GM04503 (cell line): ENCODE measurements around the gene CPOX.

Experiments used
- DNase-seq: peaks from one replicate; pipeline ENCODE4 v3.0.0-alpha.2; 2012; ENCODE audit warnings: low read depth

CPOX gene

DNA sequence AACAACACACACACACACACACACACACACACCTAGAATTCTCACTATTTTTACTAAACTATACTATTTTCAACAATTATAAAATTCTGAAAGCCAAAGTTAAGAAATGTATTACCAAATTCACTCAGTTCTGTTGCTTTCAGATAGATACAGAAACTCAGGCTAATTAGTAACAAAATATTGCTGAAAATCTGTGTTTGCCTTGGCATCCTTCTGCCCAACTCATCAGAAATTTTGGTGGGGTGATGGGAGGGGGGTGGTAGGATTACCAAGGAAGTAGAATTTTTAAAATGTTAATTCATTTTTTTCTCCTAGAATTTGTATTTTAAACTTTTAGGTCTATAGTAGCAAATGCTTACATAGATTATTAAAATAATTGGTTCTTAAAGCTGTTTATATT lies 2.7 kb upstream of the CPOX start:
- no peak for DNase-seq

DNA sequence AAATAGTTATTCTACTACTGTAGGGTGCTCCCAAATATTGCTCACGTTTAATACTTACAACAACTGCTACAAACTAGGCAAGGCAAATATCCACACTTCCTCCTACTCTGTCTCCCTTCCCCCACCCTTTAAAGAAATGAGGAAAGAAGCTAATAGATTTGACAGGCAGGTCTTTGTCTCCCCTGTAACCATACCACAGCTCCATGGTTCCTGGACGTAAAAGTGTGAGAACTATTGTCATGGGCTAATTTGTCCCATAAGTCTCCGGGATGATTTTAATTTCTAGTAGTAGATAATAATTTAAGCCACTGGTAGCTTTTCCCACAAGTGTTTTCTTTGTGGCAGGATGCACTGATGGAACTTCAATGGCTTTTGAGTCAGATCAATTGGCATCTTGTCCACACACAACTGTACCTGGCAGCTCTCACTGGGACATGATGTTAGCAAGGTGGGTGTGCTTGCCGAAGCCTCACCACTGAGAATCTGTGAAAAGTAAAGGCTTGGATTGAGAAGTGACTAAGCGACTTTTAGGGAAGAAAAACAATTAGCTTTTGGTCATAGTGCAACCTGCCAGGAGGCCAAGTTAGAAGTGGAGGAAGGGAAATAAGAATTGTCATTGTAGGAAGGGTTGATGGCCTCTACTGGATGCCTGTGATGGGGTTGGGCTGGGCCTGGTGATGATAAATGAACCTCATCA lies 1.4 kb upstream of the CPOX start:
- no peak for DNase-seq

DNA sequence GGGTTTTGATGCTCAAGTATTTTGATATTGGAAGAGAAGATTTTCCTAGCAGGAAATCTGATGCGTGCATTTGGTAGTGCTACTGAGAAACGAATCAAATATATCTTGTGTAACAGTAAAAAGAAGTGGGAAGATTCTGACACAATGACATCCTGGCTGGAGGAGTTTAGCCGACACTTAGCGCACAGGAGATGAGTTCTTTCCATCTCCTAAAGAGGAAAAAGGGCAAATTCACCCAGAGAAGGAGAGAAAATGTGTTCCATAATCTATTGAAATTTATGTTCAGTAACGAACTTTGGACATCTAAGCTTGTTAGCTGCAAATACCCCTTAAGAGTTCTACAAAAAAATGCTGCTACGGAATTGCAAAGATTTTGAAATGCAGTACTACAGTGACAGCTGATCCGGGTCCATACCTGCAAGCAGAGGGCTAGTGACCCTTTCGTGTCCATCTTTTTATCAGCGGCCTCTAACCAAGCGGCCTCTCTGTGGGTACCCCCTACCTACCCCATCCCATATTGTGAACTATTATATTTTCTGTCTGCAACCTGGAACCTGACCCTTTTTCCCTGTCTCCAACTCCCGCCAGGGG lies 971 bp downstream of the CPOX start:
- no peak for DNase-seq

DNA sequence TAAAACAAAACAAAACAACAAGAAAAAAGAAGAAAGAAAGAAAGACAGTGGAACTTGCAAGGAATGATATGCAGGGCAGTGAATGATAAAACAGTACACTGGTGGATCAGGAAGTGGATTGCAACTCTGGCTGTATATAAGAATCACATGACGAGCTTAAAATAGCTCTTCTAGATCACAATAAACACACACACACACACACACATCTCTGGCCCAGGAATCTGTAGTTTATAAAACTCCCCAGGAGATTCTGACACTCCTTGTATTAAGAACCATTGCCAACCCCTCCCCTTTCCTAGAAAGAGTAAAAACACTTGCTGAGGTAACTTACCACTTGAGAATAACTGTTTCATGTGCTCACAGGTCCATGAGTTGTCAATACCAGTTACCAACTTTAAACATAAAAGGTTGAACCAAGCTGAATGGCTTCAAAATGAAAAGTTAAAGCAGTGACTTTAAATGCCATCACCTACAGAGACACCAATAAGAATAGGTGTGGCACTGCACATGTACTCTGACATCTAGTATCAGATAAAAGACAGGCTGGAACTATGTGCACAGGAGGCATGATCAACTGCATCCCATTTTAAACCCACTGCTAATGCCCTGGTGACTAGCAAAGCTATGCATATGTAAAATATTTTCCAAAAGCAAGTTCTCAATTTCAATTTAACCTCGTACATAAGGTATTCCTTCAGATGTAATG lies 3.9 kb downstream of the CPOX start:
- DNase-seq, result no peak

DNA sequence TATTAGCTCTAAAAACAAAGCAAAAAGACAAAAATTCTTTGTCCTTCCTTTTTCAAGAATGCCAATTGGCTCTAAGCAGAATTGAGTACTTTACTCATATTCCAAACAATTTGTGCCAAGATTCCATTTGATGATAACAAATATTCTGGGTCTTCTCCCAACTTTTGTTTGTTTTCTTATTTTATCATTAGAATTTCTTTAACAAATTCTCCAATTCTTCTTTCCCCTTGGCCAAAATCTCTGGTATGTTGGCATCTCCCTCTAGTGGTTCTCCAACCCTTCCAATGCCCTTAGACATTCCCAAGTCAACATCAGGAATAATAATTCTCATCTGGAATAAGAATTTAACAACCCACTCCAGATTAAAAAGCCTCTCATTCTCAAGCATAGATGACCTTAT lies 5.3 kb downstream of the CPOX start:
- no peak for DNase-seq

DNA sequence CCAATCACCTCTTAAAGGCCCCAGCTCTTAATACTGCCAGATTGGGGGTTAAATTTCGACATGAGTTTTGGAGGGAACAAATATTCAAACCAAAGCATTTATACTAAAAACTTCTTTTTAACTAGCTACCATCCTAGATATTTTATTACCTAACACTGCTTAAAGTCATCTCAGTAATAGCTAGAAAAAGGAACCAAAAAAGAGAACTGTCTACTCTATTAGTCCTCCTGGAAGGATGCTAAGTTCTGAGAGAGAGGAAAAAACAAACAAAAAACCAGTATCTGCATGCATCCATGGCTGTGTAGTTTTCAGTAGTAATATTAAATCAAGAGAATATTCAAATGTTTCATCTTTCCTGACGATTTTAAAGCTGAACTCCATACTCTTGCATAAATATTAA lies 5.8 kb downstream of the CPOX start:
- no peak for DNase-seq

DNA sequence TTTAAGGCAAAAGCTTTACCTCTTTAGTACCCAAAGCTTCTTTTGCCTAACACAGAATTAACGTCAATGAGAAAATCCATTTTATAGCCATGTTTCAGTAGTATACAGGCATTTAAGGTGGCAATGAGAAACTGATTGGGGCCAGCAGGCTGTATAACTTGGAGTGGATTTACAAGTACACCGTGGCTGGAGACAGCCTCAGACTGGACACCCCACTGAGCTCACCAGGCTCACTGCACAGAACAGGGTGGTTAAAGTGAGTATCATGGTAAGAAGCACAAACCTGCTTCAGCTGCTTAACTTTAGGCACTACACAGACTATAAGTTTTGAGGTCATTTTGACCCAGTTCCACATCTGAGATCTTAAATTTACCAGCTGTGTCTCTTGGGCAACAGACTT lies 8.9 kb downstream of the CPOX start:
- no peak for DNase-seq

DNA sequence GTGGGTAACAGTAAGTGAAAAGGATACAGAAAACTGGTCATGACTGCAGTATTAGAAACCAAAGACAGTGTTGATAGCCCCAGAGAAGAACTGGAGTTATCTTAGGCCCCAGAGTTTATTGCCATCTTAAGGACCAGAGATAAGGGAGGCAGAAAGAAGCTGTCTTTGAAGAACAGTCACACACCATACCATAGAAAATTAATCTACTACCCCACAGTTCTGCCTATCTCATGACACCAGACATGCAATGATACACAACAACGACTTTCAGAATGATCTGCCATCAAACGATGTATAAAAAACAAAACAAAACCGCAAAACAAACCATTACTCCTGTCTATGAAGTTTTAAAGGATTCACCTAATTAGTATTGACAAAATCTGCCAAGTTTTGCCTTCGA lies 9.6 kb downstream of the CPOX start:
- DNase-seq, result no peak

DNA sequence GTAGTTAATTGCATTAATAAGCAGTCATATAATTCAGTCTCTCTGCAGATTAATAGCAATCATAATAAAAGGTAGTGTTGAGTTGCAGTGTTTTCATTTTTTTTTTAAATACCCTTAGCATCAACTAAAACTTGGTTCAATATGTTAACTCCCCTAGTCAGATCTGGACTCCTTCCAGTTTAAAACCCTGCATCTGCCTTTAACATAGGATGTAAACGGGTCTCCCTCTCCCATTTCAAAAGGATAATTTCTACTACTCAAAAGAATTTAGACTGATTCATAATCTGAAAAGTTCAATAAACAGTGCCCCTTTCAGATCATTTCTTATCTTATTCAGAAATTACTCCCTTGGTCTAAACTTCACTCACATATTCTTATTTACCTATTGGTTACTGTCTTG lies 11.4 kb downstream of the CPOX start:
- no peak for DNase-seq

DNA sequence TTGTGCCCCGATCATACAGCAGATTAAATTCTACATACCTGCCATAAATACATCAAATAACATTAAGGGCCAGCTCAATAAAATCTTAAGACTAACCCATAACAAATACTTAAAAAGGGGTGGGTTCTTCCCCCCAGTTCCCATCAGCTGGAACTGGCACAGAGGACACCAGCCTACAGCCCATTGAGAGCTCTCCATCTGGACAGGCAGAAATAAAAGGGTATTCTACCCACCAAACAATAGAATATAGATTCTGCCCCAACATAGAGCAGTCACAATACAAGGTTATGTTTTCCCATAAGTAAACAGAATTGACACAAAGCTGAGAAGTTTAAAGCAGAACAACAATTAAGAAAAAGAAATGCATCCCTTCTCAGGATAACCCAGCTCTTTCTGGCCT lies 11.9 kb downstream of the CPOX start:
- no peak for DNase-seq

DNA sequence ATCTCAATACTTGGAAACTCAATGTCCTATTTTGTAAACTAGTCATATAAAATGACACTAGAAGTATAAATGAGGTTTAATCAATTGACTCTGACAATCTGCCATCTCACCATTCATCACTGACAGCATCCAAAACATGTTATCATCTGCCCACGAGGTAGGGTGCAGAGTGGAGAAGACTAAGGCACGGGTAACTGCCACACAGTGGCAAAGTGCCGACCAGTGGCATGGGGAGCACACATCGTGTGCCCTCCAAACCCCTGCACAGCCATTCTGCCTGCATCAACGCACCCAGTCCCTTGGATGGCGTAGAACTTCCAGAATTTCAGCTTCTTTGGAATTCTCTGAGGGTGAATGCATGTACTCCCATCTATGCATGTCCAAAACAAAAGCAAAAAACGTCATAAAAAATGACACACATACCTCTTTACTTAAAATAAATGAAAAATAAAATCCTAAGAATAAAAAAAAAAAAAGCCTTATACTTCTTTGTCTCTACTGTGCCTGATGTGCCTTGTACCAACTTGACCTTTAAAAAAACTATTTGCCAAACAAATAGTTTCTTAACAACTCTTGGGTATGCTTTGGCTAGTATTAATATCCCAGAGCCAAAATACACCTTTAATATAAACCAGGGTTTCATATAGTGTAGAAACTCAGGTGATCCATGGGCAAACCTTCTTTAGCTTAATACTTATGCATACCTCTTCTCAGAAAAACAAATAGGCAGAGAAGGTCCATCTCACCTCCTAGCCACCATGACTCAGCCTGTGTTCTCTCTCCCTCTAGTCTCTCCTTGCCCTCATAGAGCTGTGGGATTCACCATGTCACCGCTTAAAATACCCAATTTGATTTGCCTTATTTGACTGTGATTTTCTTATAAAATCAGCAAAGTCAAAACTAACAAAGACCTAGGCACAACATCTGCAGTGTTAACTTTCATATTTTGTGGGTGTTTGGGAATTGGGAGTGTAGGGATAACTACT lies 12.7 kb downstream of the CPOX start:
- DNase-seq, result no peak

DNA sequence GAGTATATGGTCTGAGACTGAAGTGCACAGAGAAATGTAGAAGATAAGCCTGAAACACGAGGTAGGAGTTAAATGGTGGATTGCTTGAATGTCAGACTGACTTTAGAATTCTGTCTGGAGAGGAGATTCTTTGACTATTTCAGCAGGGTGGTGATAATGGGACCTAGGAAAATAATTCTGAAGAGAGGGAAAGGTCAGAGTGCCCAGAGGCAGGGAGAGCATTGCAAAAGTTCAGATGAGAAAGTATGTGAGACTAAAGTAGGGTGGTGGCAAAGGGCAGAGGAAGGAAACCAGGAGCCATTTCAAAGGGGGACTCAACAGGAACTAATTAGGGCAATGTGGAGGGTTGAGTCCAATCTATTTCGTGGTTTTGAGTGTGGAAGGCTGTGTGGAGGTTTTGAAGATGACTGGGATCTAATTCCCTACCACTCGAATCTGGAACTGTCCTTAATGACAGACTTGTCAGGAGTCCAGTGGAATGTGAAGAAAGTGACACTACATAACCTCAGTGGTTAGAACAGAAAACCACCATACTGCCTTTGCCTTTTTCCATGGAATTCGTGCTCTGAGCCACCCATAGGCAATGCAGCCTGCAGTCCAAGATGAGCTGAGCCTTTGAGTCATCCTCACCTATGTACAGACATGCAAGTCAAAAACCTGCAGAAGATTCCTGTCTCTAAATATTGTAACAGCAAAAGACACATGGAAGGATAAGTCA lies 16.1 kb downstream of the CPOX start:
- DNase-seq, result peak; percentile 59

DNA sequence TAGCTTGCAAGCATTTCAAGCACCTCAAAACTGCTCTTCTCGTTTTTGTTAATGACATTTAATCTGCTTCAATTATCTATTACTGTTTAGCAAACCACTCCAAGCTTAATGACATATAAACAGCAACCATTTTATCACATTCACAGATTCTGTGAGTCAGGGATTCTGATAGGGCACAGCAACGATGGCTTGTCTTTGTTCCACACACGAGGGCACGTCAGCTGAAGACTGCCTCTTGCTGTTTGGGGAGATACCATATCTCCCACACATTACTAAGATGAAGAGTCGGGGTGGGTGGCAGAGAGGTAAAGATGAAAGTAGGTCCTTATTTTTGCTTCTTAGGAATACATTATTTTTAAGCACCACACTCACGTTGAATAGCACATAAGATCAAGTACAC lies 19.3 kb downstream of the CPOX start:
- no peak for DNase-seq

DNA sequence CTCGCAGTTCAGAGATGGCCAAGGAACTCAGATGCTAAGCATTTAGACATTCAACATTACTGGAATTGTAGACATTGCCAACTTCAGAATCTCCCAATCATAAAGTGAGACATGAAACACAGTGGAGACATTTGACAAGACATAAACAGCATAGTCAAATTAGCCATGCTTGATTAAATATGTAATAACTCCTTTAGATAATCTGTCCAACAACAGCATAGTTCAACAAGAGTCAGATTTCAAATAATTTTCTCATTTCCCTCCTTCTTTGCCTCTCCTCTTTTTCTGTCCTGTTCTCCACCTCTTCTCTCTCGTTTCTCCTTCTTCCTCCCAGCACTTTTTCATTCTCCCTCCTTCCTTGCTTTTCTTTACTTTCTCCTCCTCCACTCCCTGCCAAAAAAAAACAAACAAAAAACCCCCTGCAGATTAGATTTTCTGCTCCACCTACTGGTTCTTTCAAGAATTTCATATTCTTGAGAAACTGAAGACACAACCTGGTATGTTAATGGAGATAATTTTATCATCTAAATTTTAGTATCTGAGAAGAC lies 20.2 kb downstream of the CPOX start:
- DNase-seq, result no peak

DNA sequence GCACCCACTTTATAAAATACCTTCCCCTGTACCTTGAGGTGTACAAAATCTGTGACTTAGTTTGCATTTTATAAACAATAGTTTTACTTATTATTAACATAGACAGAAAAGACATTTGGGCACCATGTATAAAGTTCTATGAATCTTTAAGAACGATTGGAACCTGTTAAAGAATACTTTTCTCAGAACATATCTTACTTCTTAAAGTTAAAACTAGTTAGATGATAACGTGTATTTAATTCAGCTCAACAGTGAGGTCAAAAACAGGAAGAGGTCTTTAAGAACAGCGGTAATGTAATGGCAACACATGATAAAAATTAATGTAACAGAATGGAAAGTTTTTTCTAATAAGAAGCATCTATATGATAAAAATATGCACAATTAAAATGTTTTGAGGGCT lies 25.0 kb downstream of the CPOX start:
- no peak for DNase-seq

DNA sequence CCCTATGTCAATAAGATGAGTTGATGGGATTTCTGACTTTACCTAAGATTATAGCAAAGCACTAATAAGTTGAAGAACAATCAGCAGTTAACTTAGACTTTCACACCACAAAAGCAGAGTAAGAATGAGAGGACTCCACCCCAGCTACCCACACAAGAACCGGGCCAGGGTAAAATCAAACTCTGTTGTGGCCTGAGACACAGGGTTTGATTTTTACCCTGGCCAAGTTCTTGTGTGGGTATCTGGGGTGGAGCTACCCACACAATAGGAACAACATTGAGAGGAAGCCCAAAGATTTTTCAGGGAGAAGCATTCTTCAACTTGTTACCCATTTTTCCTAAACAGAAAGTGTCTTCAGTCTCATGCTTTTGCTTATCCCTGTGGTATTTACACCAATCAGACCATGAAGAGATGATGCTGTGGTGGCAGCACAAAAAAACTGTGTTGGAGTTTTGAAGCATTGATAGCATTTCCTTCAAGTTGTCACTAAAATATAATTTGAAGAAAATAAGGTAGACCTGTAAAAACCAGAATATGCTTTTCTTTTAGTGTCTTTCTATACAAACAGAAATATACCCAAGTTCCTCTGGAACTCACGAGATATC lies 25.6 kb downstream of the CPOX start:
- DNase-seq, result no peak

DNA sequence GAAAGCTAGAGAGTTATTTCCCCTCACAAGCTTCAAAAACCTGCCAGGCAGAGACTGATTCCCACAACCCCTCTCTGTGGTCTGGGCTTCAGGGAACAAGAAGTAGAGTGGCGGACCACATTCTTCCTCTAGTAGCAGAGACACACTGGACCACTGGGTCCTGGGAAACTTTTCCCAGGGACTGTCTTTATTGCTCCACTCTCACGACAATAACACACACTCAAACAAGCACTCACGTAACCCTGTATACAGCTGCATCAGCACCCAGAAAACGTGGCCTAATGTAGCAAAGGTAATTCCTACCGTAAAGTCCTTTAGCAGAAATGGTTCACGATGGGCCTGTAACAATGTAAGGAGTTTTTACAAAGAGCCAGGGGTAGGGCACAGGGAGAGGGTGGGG lies 27.6 kb downstream of the CPOX start:
- DNase-seq, result no peak

DNA sequence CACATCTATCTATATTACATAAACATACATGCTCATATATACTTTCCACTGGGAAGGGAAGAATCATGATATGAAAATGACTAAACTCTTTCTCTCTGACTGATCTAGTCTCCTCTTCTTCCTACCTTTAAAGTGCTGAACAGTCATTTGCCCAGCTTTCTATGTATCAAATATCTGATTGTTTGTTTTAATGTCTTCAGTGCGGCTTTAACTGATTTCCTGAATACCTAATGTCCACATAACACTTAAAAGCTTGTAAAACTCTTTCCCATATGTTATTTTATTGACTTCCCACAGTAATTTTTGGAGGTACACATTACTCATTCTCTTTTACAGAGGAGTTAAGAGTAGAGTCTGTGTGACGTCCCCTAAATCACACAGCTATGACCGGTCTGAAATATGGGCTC lies 28.2 kb downstream of the CPOX start:
- no peak for DNase-seq

DNA sequence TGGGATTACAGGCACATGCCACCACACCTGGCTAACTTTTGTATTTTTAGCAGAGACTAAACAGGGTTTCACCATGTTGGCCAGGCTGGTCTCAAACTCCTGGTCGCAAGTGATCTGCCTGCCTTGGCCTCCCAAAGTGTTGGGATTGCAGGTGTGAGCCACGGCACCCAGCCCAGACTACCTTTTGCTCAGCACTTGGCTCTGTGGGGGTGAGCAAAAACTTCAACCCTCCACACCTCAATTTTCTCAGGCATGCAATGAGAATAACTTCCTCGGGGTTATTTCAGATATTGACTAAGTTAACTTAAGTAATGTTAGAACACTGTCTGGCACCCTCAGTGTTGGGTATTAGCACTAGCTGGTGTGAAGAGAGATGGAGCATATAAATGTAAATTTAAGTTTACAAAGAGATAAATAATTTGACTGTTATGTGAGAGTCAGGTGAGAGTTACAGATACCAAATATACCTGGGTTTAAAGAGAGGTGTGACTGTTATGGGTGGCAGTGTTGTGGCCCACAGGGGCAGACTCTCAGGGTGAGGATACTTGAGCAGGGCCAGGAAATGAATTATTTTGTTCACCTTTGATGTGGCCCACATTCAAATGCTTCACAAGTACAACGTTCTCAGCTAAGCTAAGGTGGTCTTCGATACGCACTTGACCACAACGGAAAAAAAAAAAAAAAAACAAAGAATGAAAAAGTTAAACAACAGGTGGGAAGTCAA lies 29.0 kb downstream of the CPOX start:
- no peak for DNase-seq

DNA sequence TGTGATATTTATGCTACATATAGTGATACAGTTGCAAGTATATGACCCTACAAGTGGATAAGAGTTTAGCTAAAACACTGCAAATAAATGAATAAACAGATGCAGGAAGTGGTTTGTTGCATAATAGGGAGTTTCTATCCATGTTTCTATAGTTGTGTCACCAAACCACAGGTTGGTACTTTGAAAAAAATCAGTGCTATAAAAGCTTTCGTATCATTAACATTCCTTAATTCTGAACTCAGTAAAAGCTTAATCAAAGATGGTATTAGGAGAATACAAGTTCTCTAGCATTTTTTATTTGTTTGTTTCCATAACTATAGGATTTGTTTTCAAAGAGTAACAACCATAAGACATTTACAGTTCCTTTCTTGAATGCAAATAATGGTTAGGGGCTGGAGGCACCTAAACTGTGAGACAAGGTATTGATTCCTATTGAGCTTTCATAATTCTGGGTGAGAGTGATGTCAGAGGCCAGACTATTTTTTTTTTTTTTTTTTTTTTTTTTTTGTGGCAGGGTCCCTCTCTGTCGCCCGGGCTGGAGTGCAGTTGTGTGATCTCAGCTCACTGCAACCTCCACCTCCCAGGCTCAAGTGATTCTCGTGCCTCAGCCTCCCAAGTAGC lies 29.6 kb downstream of the CPOX start:
- DNase-seq, result peak; percentile 49
